Stomach (tissue), 4 donors: Measurements from ENCODE around the gene CCL26.

Source experiments
- CTCF ChIP-seq, 7 experiments: fragments of 450-650 bp in 4 of 7; fragments of 200-600 bp in 3 of 7; sonication (generic) in 3 of 7; IDR thresholded peaks; one replicate each; pipeline ENCODE4 v1.5.1; 2016 to 2019; ENCODE audit warnings: antibody characterized with exemption in 7 of 7, control low read depth in 2 of 7, mild to moderate bottlenecking in 1 of 7
- EP300 ChIP-seq: sonication (generic); formaldehyde crosslinking; IDR thresholded peaks from one replicate; pipeline ENCODE4 v1.6.1; 2017; ENCODE audit warnings: antibody characterized with exemption
- POLR2A ChIP-seq, 4 donors: fragments of 450-650 bp; IDR thresholded peaks; one replicate each; pipeline ENCODE4 v1.6.1; 2016; ENCODE audit warnings: antibody characterized with exemption in 4 of 4, control low read depth in 2 of 4, mild to moderate bottlenecking in 1 of 4, moderate library complexity in 1 of 4
- POLR2AphosphoS5 ChIP-seq, 3 donors: sonication (generic); formaldehyde crosslinking; IDR thresholded peaks; one replicate each; pipeline ENCODE4 v1.6.1; 2016; ENCODE audit warnings: antibody characterized with exemption in 3 of 3

- TF ChIP-seq CTCF (IDR thresholded peaks at IDR 0.05) (no peak), POLR2AphosphoS5 (IDR thresholded peaks at IDR 0.05) (no peak), EP300 (no peak), POLR2A (IDR thresholded peaks at IDR 0.05) (no peak)
Observed at GRCh38 chr7:75789361-75789924, 17.4 kb upstream of the CCL26 start.
